Measurements from ENCODE around the gene SPATA21.

SPATA21 gene

GRCh38 chr1:16441282-16441665, 4.0 kb upstream of the SPATA21 start:
- no peaks in the 10 kb centered on the region for H3K27me3 ChIP-seq (ENCODE audit: control insufficient read depth in 1 of 2, insufficient read depth in 2 of 2, low read length in 2 of 2)
- peak overlapping the region; percentile 98 to 100 for H3K4me3 ChIP-seq (ENCODE audit: low read depth in 1 of 2, low read length in 2 of 2)
- peak overlapping the region; percentile 96 to 99 for H3K9ac ChIP-seq (ENCODE audit: low read depth in 1 of 2, low read length in 2 of 2)
- H3K27ac ChIP-seq (ENCODE audit: low read depth, low read length), result peak overlapping the region; percentile 58
- H3K9me3 ChIP-seq (ENCODE audit: control insufficient read depth in 1 of 2, low read length in 2 of 2), result no peaks in the 10 kb centered on the region
- peaks cover 4 to 24% of the 10 kb centered on the region in 2 donors for H3K4me1 ChIP-seq (ENCODE audit: control insufficient read depth in 1 of 2, insufficient read depth in 2 of 2, low read length in 2 of 2)
- peaks cover 9 to 23% of the 10 kb centered on the region in 2 donors for H3K36me3 ChIP-seq (ENCODE audit: control insufficient read depth in 1 of 2, insufficient read depth in 2 of 2, low read length in 2 of 2)

DNA sequence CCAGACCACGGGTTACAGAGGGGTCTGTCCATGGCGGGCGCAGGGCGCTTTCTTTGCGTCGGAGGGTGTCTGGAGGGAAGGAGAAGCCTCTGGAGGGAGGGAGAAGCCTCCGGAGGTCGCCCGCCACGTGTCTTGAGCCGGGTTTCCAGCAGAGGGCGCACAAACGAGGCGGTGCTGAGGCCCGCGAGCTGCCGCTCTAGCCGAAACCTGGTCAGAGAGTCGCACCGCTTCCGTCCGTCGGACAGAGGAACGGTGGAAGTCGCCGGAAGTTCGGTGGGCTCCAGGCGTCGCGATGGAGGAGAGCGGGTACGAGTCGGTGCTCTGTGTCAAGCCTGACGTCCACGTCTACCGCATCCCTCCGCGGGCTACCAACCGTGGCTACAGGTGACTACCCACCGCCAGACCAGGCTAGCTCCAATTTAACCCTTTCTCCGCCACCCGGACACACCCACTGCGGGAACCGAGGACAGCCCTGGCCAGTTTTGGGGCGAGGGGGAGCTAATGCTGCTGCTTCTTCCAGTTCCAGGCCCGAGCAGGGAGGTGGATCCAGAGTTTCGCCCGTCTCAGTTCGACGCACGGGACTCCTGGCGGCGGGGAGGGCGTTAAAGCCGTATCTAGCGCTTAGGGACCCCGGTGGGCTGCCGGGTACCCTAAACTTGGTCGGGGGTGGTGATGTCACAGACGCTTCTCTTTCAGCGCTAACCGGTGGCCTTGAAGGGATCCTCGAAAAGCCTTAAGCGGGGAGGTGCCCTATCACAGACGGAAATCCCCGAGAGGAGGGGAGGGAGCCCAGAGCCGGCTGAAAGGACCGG, 3.5 kb upstream of the SPATA21 start, which contains the start of gene NECAP2:
TSS of gene NECAP2 (plus strand) at position 255 of the 812 bp plus-strand sequence. CDS start at position 293, 38 bp downstream.
- Histone ChIP-seq H3K9ac (ENCODE audit: low read depth in 1 of 2, low read length in 2 of 2) (peak within 1 kb of the TSS; percentile 96 to 99), H3K4me3 (ENCODE audit: low read depth in 1 of 2, low read length in 2 of 2) (peak within 1 kb of the TSS; percentile 98 to 100), H3K27ac (ENCODE audit: low read depth, low read length) (peak within 1 kb of the TSS; percentile 58), H3K27me3 (ENCODE audit: control insufficient read depth in 1 of 2, insufficient read depth in 2 of 2, low read length in 2 of 2) (no peaks in the 10 kb centered on the region), H3K36me3 (ENCODE audit: control insufficient read depth in 1 of 2, insufficient read depth in 2 of 2, low read length in 2 of 2) (peaks cover 9 to 20% of the 10 kb centered on the region in 2 donors), H3K9me3 (ENCODE audit: control insufficient read depth in 1 of 2, low read length in 2 of 2) (no peaks in the 10 kb centered on the region), H3K4me1 (ENCODE audit: control insufficient read depth in 1 of 2, insufficient read depth in 2 of 2, low read length in 2 of 2) (peaks cover 4 to 24% of the 10 kb centered on the region in 2 donors)

DNA sequence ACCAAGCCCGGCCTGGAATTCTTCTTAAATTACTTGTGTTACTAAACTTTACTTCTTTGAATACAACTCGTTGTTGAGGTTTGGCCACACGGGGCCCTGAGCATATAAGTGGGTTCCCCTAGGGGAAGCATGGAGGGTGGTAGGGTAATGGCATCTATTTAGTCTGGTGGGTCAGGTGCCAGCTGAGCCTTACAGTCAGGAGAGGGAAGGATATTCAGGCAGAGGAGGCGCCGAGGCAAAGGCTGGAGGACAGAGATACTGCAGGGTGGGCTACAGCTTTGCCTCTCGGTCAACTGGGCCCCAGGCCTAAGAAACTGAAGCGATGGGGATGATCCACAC, 2.9 kb upstream of the SPATA21 start:
- H3K27me3 ChIP-seq (ENCODE audit: control insufficient read depth in 1 of 2, insufficient read depth in 2 of 2, low read length in 2 of 2), result no peaks in the 10 kb centered on the region
- peak overlapping the region; percentile 96 to 99 for H3K9ac ChIP-seq (ENCODE audit: low read depth in 1 of 2, low read length in 2 of 2)
- peaks cover 4 to 24% of the 10 kb centered on the region in 2 donors for H3K4me1 ChIP-seq (ENCODE audit: control insufficient read depth in 1 of 2, insufficient read depth in 2 of 2, low read length in 2 of 2)
- H3K4me3 ChIP-seq (ENCODE audit: low read depth in 1 of 2, low read length in 2 of 2), result peak overlapping the region; percentile 98 to 100
- no peak overlapping the region for H3K27ac ChIP-seq (ENCODE audit: low read depth, low read length)
- H3K36me3 ChIP-seq (ENCODE audit: control insufficient read depth in 1 of 2, insufficient read depth in 2 of 2, low read length in 2 of 2), result peaks cover 9 to 16% of the 10 kb centered on the region in 2 donors
- H3K9me3 ChIP-seq (ENCODE audit: control insufficient read depth in 1 of 2, low read length in 2 of 2), result no peaks in the 10 kb centered on the region

- Histone ChIP-seq H3K9ac (ENCODE audit: low read depth in 1 of 2, low read length in 2 of 2) (no peak overlapping the region), H3K9me3 (ENCODE audit: control insufficient read depth in 1 of 2, low read length in 2 of 2) (no peaks in the 10 kb centered on the region), H3K4me1 (ENCODE audit: control insufficient read depth in 1 of 2, insufficient read depth in 2 of 2, low read length in 2 of 2) (peaks cover 4 to 24% of the 10 kb centered on the region in 2 donors)
Measured at GRCh38 chr1:16438924-16439323, 1.7 kb upstream of the SPATA21 start.

DNA sequence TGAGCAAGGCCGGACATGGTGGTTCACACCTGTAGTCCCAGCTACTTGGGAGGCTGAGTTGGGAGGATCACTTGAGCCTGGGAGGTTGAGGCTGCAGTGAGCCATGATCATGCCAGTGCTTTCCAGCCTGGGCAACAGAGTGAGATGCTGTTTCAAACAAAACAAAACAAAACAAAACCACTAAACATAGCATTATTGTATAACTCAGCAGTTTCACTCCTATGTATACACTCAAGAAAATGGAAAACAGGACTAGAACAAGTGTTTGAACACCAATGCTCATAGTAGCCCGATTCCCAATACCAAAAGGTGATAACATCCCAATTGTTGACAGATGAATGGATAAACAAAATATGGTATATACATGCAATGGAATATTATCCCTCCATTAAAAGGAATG, 1.3 kb upstream of the SPATA21 start:
- Histone ChIP-seq H3K4me3 (ENCODE audit: low read depth in 1 of 2, low read length in 2 of 2) (no peak overlapping the region), H3K4me1 (ENCODE audit: control insufficient read depth in 1 of 2, insufficient read depth in 2 of 2, low read length in 2 of 2) (peaks cover 4 to 24% of the 10 kb centered on the region in 2 donors), H3K27me3 (ENCODE audit: control insufficient read depth in 1 of 2, insufficient read depth in 2 of 2, low read length in 2 of 2) (no peaks in the 10 kb centered on the region), H3K27ac (ENCODE audit: low read depth, low read length) (no peak overlapping the region), H3K9me3 (ENCODE audit: control insufficient read depth in 1 of 2, low read length in 2 of 2) (no peaks in the 10 kb centered on the region), H3K36me3 (ENCODE audit: control insufficient read depth in 1 of 2, insufficient read depth in 2 of 2, low read length in 2 of 2) (peaks cover 2 to 4% of the 10 kb centered on the region in 2 donors), H3K9ac (ENCODE audit: low read depth in 1 of 2, low read length in 2 of 2) (no peak overlapping the region)

More at GRCh38 chr1:16438924-16439323, 1.7 kb upstream of the SPATA21 start:
- Histone ChIP-seq H3K27me3 (ENCODE audit: control insufficient read depth in 1 of 2, insufficient read depth in 2 of 2, low read length in 2 of 2) (no peaks in the 10 kb centered on the region), H3K36me3 (ENCODE audit: control insufficient read depth in 1 of 2, insufficient read depth in 2 of 2, low read length in 2 of 2) (peaks cover 5 to 7% of the 10 kb centered on the region in 2 donors), H3K27ac (ENCODE audit: low read depth, low read length) (no peak overlapping the region), H3K4me3 (ENCODE audit: low read depth in 1 of 2, low read length in 2 of 2) (no peak overlapping the region)

GRCh38 chr1:16434501-16434900, 2.7 kb downstream of the SPATA21 start:
- H3K36me3 ChIP-seq (ENCODE audit: control insufficient read depth in 1 of 2, insufficient read depth in 2 of 2, low read length in 2 of 2), result no peaks in the 10 kb centered on the region
- no peaks in the 10 kb centered on the region for H3K9me3 ChIP-seq (ENCODE audit: control insufficient read depth in 1 of 2, low read length in 2 of 2)
- peaks cover 0 to 4% of the 10 kb centered on the region in 2 donors for H3K27me3 ChIP-seq (ENCODE audit: control insufficient read depth in 1 of 2, insufficient read depth in 2 of 2, low read length in 2 of 2)
- no peak overlapping the region for H3K4me3 ChIP-seq (ENCODE audit: low read depth in 1 of 2, low read length in 2 of 2)
- no peak overlapping the region for H3K27ac ChIP-seq (ENCODE audit: low read depth, low read length)
- H3K4me1 ChIP-seq (ENCODE audit: control insufficient read depth in 1 of 2, insufficient read depth in 2 of 2, low read length in 2 of 2), result no peaks in the 10 kb centered on the region
- H3K9ac ChIP-seq (ENCODE audit: low read depth in 1 of 2, low read length in 2 of 2), result no peak overlapping the region

- Histone ChIP-seq H3K27me3 (ENCODE audit: control insufficient read depth in 1 of 2, insufficient read depth in 2 of 2, low read length in 2 of 2) (peaks cover 0 to 4% of the 10 kb centered on the region in 2 donors), H3K9me3 (ENCODE audit: control insufficient read depth in 1 of 2, low read length in 2 of 2) (no peaks in the 10 kb centered on the region), H3K4me3 (ENCODE audit: low read depth in 1 of 2, low read length in 2 of 2) (no peak overlapping the region), H3K27ac (ENCODE audit: low read depth, low read length) (no peak overlapping the region), H3K36me3 (ENCODE audit: control insufficient read depth in 1 of 2, insufficient read depth in 2 of 2, low read length in 2 of 2) (no peaks in the 10 kb centered on the region), H3K9ac (ENCODE audit: low read depth in 1 of 2, low read length in 2 of 2) (no peak overlapping the region), H3K4me1 (ENCODE audit: control insufficient read depth in 1 of 2, insufficient read depth in 2 of 2, low read length in 2 of 2) (no peaks in the 10 kb centered on the region)
Measured at GRCh38 chr1:16434007-16434406, 3.2 kb downstream of the SPATA21 start.

DNA sequence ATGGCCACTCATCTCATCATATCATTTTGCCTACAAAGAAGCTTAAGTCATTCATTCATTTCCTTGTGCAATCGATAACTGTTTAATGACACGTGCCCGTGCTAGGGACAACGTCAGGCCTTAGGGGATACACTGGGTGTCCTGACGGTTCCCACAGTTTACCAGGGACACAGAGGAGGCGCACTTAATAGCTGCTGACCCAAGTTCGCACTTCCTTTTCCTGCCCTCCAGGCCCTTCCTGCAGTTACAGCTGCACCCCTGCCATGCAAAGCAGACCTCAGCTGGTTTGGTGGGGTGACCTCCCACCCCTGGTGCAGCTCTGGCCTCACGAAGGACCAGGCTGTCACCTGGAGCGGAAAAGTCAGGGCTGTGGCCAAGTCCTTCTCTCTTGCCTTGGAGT, 4.2 kb downstream of the SPATA21 start:
- Histone ChIP-seq H3K9ac (ENCODE audit: low read depth in 1 of 2, low read length in 2 of 2) (no peak overlapping the region), H3K27ac (ENCODE audit: low read depth, low read length) (no peak overlapping the region), H3K4me1 (ENCODE audit: control insufficient read depth in 1 of 2, insufficient read depth in 2 of 2, low read length in 2 of 2) (no peaks in the 10 kb centered on the region), H3K9me3 (ENCODE audit: control insufficient read depth in 1 of 2, low read length in 2 of 2) (no peaks in the 10 kb centered on the region), H3K4me3 (ENCODE audit: low read depth in 1 of 2, low read length in 2 of 2) (no peak overlapping the region), H3K36me3 (ENCODE audit: control insufficient read depth in 1 of 2, insufficient read depth in 2 of 2, low read length in 2 of 2) (no peaks in the 10 kb centered on the region), H3K27me3 (ENCODE audit: control insufficient read depth in 1 of 2, insufficient read depth in 2 of 2, low read length in 2 of 2) (peaks cover 0 to 4% of the 10 kb centered on the region in 2 donors)

DNA sequence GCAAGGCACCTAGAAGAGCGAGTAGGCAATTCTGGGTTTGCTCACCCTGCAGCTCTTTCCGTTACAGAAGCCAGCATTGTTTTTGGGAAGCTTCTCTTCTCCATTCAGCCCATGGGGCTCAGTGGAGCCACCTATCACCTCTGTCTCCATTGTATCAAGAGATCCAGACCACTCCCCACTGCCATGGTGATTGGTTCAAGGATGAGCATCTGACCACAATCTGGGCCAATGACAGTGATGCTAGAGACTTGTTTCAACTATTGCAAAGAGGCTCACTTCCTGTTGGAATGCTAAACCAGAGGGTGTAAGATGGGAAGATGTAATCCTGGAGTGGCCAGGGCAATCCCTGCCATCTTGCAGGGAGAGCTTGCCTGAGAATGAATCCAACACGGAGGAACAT, 6.6 kb downstream of the SPATA21 start:
- H3K4me3 ChIP-seq (ENCODE audit: low read depth in 1 of 2, low read length in 2 of 2), result no peak overlapping the region
- H3K27ac ChIP-seq (ENCODE audit: low read depth, low read length), result no peak overlapping the region
- no peak overlapping the region for H3K9ac ChIP-seq (ENCODE audit: low read depth in 1 of 2, low read length in 2 of 2)
- H3K36me3 ChIP-seq (ENCODE audit: control insufficient read depth in 1 of 2, insufficient read depth in 2 of 2, low read length in 2 of 2), result no peaks in the 10 kb centered on the region
- peaks cover 0 to 4% of the 10 kb centered on the region in 2 donors for H3K27me3 ChIP-seq (ENCODE audit: control insufficient read depth in 1 of 2, insufficient read depth in 2 of 2, low read length in 2 of 2)
- H3K9me3 ChIP-seq (ENCODE audit: control insufficient read depth in 1 of 2, low read length in 2 of 2), result no peaks in the 10 kb centered on the region
- no peaks in the 10 kb centered on the region for H3K4me1 ChIP-seq (ENCODE audit: control insufficient read depth in 1 of 2, insufficient read depth in 2 of 2, low read length in 2 of 2)

GRCh38 chr1:16425125-16426025, 11.8 kb downstream of the SPATA21 start:
- Histone ChIP-seq H3K4me3 (ENCODE audit: low read depth in 1 of 2, low read length in 2 of 2) (no peak overlapping the region), H3K36me3 (ENCODE audit: control insufficient read depth in 1 of 2, insufficient read depth in 2 of 2, low read length in 2 of 2) (no peaks in the 10 kb centered on the region), H3K27ac (ENCODE audit: low read depth, low read length) (no peak overlapping the region), H3K27me3 (ENCODE audit: control insufficient read depth in 1 of 2, insufficient read depth in 2 of 2, low read length in 2 of 2) (no peaks in the 10 kb centered on the region), H3K9ac (ENCODE audit: low read depth in 1 of 2, low read length in 2 of 2) (no peak overlapping the region), H3K9me3 (ENCODE audit: control insufficient read depth in 1 of 2, low read length in 2 of 2) (no peaks in the 10 kb centered on the region), H3K4me1 (ENCODE audit: control insufficient read depth in 1 of 2, insufficient read depth in 2 of 2, low read length in 2 of 2) (peaks cover 0 to 7% of the 10 kb centered on the region in 2 donors)

Data from duodenal mucosa (tissue), 2 donors.